B cell (primary cell): ENCODE results near the gene ABCA4.

Experiments used
- EZH2 ChIP-seq: IDR thresholded peaks from 2 replicates; pipeline ENCODE4 v1.6.1; 2012; ENCODE audit warnings: borderline replicate concordance, low read depth, mild to moderate bottlenecking, moderate library complexity, low read length; ENCODE audit not compliant: insufficient read depth, poor library complexity, severe bottlenecking
- TF ChIP-seq, protein P1 (sequence below): fragments of 200-600 bp; IDR thresholded peaks from one replicate; pipeline ENCODE4 v1.8.0; 2022; ENCODE audit warnings: antibody characterized with exemption, mild to moderate bottlenecking

DNA sequence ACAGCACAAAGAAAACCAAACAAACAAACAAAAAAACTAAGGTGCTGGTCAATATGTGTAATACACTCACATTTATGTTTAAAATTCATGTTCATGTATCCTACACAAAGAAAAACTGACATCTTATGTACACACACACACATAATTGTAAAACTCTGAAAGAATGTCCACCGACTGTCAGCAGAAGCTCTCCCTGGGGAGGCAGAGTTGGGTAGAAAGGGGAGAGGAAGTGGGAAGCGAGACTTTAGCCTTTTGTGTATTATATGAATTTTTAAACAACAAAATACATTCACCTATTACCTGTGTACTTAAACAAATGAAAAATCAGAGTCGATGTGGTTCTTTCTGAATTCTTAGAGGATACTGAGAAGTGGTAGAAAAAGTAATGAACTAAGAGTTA, 88.3 kb downstream of the ABCA4 start:
- TF ChIP-seq, protein P1, sequence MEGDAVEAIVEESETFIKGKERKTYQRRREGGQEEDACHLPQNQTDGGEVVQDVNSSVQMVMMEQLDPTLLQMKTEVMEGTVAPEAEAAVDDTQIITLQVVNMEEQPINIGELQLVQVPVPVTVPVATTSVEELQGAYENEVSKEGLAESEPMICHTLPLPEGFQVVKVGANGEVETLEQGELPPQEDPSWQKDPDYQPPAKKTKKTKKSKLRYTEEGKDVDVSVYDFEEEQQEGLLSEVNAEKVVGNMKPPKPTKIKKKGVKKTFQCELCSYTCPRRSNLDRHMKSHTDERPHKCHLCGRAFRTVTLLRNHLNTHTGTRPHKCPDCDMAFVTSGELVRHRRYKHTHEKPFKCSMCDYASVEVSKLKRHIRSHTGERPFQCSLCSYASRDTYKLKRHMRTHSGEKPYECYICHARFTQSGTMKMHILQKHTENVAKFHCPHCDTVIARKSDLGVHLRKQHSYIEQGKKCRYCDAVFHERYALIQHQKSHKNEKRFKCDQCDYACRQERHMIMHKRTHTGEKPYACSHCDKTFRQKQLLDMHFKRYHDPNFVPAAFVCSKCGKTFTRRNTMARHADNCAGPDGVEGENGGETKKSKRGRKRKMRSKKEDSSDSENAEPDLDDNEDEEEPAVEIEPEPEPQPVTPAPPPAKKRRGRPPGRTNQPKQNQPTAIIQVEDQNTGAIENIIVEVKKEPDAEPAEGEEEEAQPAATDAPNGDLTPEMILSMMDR, result no peak
- no peak for TF ChIP-seq EZH2
